ENCODE results near the gene NFKBIZ.
A peak's percentile ranks its signal among the peaks of the same experiment; 100 is the strongest.

NFKBIZ gene

GRCh38 chr3:101876142-101876541 is 26.8 kb downstream of the NFKBIZ start:
- Histone ChIP-seq H3K4me2 (ENCODE audit: low read length, poor library complexity, severe bottlenecking) (no peak overlapping the region), H2BK5ac (ENCODE audit: low read depth, low read length, poor library complexity, severe bottlenecking) (no peak overlapping the region), H3K27ac (ENCODE audit: low read length, poor library complexity, severe bottlenecking) (no peak overlapping the region), H4K91ac (ENCODE audit: low read length) (no peak overlapping the region), H3K18ac (ENCODE audit: low read depth in 1 of 2, low read length in 2 of 2) (peak overlapping the region in 1 of 2 experiments; percentile 69), H3K4me3 (ENCODE audit: insufficient read depth in 1 of 2, low read depth in 1 of 2, low read length in 2 of 2) (no peak overlapping the region), H3K27me3 (ENCODE audit: control insufficient read depth in 1 of 2, insufficient read depth in 1 of 2, low read length in 2 of 2) (no peaks in the 10 kb centered on the region), H4K8ac (ENCODE audit: low read length) (no peak overlapping the region), H2BK15ac (ENCODE audit: low read depth, poor library complexity, severe bottlenecking) (peak overlapping the region; percentile 57), H3K23ac (ENCODE audit: low read length in 2 of 2) (no peak overlapping the region), H2BK120ac (ENCODE audit: low read depth, low read length) (no peak overlapping the region), H3K9ac (ENCODE audit: low read length) (no peak overlapping the region), H3K79me1 (replicated peaks; ENCODE audit: low read length, poor library complexity, severe bottlenecking) (no peaks in the 10 kb centered on the region), H2AK5ac (ENCODE audit: low read length, severe bottlenecking) (no peak overlapping the region), H3K4ac (ENCODE audit: low read depth in 1 of 2, low read length in 2 of 2) (no peak overlapping the region), H3K36me3 (ENCODE audit: control insufficient read depth in 1 of 2, insufficient read depth in 2 of 2, low read depth in 1 of 2, low read length in 2 of 2) (no peaks in the 10 kb centered on the region), H2BK12ac (ENCODE audit: low read length in 2 of 2) (peak overlapping the region in 1 of 2 experiments; percentile 2), H3K9me3 (ENCODE audit: control insufficient read depth, low read length) (no peaks in the 10 kb centered on the region), H3K4me1 (ENCODE audit: control insufficient read depth, insufficient read depth, low read depth, low read length) (no peaks in the 10 kb centered on the region), H3K14ac (ENCODE audit: low read length in 2 of 2) (no peak overlapping the region), H2AFZ (ENCODE audit: low read depth, low read length) (no peak overlapping the region)
- DNase-seq: no peak
- 89% methylated on average over 7 of the region's 8 CpGs for WGBS

- H3K79me1 ChIP-seq (replicated peaks; ENCODE audit: low read length, poor library complexity, severe bottlenecking): no peaks in the 10 kb centered on the region
- no peaks in the 10 kb centered on the region for H3K27me3 ChIP-seq (ENCODE audit: control insufficient read depth in 1 of 2, insufficient read depth in 1 of 2, low read length in 2 of 2)
- no peak overlapping the region for H3K9ac ChIP-seq (ENCODE audit: low read length)
- H2BK12ac ChIP-seq (ENCODE audit: low read length in 2 of 2): no peak overlapping the region
- no peak overlapping the region for H3K23ac ChIP-seq (ENCODE audit: low read length in 2 of 2)
- no peaks in the 10 kb centered on the region for H3K4me1 ChIP-seq (ENCODE audit: control insufficient read depth, insufficient read depth, low read depth, low read length)
- H3K4me3 ChIP-seq (ENCODE audit: insufficient read depth in 1 of 2, low read depth in 1 of 2, low read length in 2 of 2): no peak overlapping the region
- H3K9me3 ChIP-seq (ENCODE audit: control insufficient read depth, low read length): no peaks in the 10 kb centered on the region
- H2BK120ac ChIP-seq (ENCODE audit: low read depth, low read length): no peak overlapping the region
- no peak overlapping the region for H3K4me2 ChIP-seq (ENCODE audit: low read length, poor library complexity, severe bottlenecking)
- no peak overlapping the region for H2BK5ac ChIP-seq (ENCODE audit: low read depth, low read length, poor library complexity, severe bottlenecking)
- no peak overlapping the region for H4K91ac ChIP-seq (ENCODE audit: low read length)
- no peak overlapping the region for H3K14ac ChIP-seq (ENCODE audit: low read length in 2 of 2)
- H3K27ac ChIP-seq (ENCODE audit: low read length, poor library complexity, severe bottlenecking): no peak overlapping the region
- DNase-seq: no peak
- H2AFZ ChIP-seq (ENCODE audit: low read depth, low read length): no peak overlapping the region
- WGBS: 82% methylated on average over 2 of the region's 2 CpGs
- no peak overlapping the region for H3K18ac ChIP-seq (ENCODE audit: low read depth in 1 of 2, low read length in 2 of 2)
- peak overlapping the region; percentile 33 for H2AK5ac ChIP-seq (ENCODE audit: low read length, severe bottlenecking)
- H3K36me3 ChIP-seq (ENCODE audit: control insufficient read depth in 1 of 2, insufficient read depth in 2 of 2, low read depth in 1 of 2, low read length in 2 of 2): no peaks in the 10 kb centered on the region
- no peak overlapping the region for H4K8ac ChIP-seq (ENCODE audit: low read length)
- no peak overlapping the region for H3K4ac ChIP-seq (ENCODE audit: low read depth in 1 of 2, low read length in 2 of 2)
- H2BK15ac ChIP-seq (ENCODE audit: low read depth, poor library complexity, severe bottlenecking): no peak overlapping the region
Observed at GRCh38 chr3:101878589-101878988, 29.3 kb downstream of the NFKBIZ start.

- H3K4me1 ChIP-seq (ENCODE audit: control insufficient read depth, insufficient read depth, low read depth, low read length): no peaks in the 10 kb centered on the region
Observed at GRCh38 chr3:101879102-101879501, 29.8 kb downstream of the NFKBIZ start.

GRCh38 chr3:101879623-101880284 is 30.4 kb downstream of the NFKBIZ start:
- Histone ChIP-seq H2BK12ac (ENCODE audit: low read length in 2 of 2) (no peak overlapping the region), H3K18ac (ENCODE audit: low read depth in 1 of 2, low read length in 2 of 2) (no peak overlapping the region), H2AK5ac (ENCODE audit: low read length, severe bottlenecking) (no peak overlapping the region), H3K4me1 (ENCODE audit: control insufficient read depth, insufficient read depth, low read depth, low read length) (no peaks in the 10 kb centered on the region), H2AFZ (ENCODE audit: low read depth, low read length) (no peak overlapping the region), H3K4me3 (ENCODE audit: insufficient read depth in 1 of 2, low read depth in 1 of 2, low read length in 2 of 2) (no peak overlapping the region), H2BK120ac (ENCODE audit: low read depth, low read length) (no peak overlapping the region), H3K9ac (ENCODE audit: low read length) (no peak overlapping the region), H3K79me1 (replicated peaks; ENCODE audit: low read length, poor library complexity, severe bottlenecking) (no peaks in the 10 kb centered on the region), H2BK15ac (ENCODE audit: low read depth, poor library complexity, severe bottlenecking) (no peak overlapping the region), H2BK5ac (ENCODE audit: low read depth, low read length, poor library complexity, severe bottlenecking) (no peak overlapping the region), H3K9me3 (ENCODE audit: control insufficient read depth, low read length) (no peaks in the 10 kb centered on the region), H3K14ac (ENCODE audit: low read length in 2 of 2) (no peak overlapping the region), H3K4ac (ENCODE audit: low read depth in 1 of 2, low read length in 2 of 2) (no peak overlapping the region), H3K27ac (ENCODE audit: low read length, poor library complexity, severe bottlenecking) (no peak overlapping the region), H3K23ac (ENCODE audit: low read length in 2 of 2) (no peak overlapping the region), H3K27me3 (ENCODE audit: control insufficient read depth in 1 of 2, insufficient read depth in 1 of 2, low read length in 2 of 2) (no peaks in the 10 kb centered on the region), H3K4me2 (ENCODE audit: low read length, poor library complexity, severe bottlenecking) (no peak overlapping the region), H4K8ac (ENCODE audit: low read length) (no peak overlapping the region), H3K36me3 (ENCODE audit: control insufficient read depth in 1 of 2, insufficient read depth in 2 of 2, low read depth in 1 of 2, low read length in 2 of 2) (no peaks in the 10 kb centered on the region), H4K91ac (ENCODE audit: low read length) (no peak overlapping the region)
- no CpG with 5 or more reads among the region's 5 CpGs for WGBS
- no peak for DNase-seq

More at GRCh38 chr3:101879102-101879501, 29.8 kb downstream of the NFKBIZ start:
- Histone ChIP-seq H2AK5ac (ENCODE audit: low read length, severe bottlenecking) (no peak overlapping the region), H2AFZ (ENCODE audit: low read depth, low read length) (no peak overlapping the region), H3K27ac (ENCODE audit: low read length, poor library complexity, severe bottlenecking) (no peak overlapping the region), H2BK120ac (ENCODE audit: low read depth, low read length) (no peak overlapping the region), H3K36me3 (ENCODE audit: control insufficient read depth in 1 of 2, insufficient read depth in 2 of 2, low read depth in 1 of 2, low read length in 2 of 2) (no peaks in the 10 kb centered on the region), H4K8ac (ENCODE audit: low read length) (no peak overlapping the region), H3K9me3 (ENCODE audit: control insufficient read depth, low read length) (no peaks in the 10 kb centered on the region), H2BK5ac (ENCODE audit: low read depth, low read length, poor library complexity, severe bottlenecking) (no peak overlapping the region), H3K23ac (ENCODE audit: low read length in 2 of 2) (no peak overlapping the region), H3K9ac (ENCODE audit: low read length) (no peak overlapping the region), H3K14ac (ENCODE audit: low read length in 2 of 2) (no peak overlapping the region), H3K27me3 (ENCODE audit: control insufficient read depth in 1 of 2, insufficient read depth in 1 of 2, low read length in 2 of 2) (no peaks in the 10 kb centered on the region), H3K79me1 (replicated peaks; ENCODE audit: low read length, poor library complexity, severe bottlenecking) (no peaks in the 10 kb centered on the region), H3K4me2 (ENCODE audit: low read length, poor library complexity, severe bottlenecking) (no peak overlapping the region), H3K4ac (ENCODE audit: low read depth in 1 of 2, low read length in 2 of 2) (no peak overlapping the region), H3K18ac (ENCODE audit: low read depth in 1 of 2, low read length in 2 of 2) (no peak overlapping the region), H2BK15ac (ENCODE audit: low read depth, poor library complexity, severe bottlenecking) (no peak overlapping the region), H4K91ac (ENCODE audit: low read length) (no peak overlapping the region), H2BK12ac (ENCODE audit: low read length in 2 of 2) (no peak overlapping the region), H3K4me3 (ENCODE audit: insufficient read depth in 1 of 2, low read depth in 1 of 2, low read length in 2 of 2) (no peak overlapping the region)
- no peak for DNase-seq
- WGBS: 100% methylated on average over 2 of the region's 2 CpGs

Measured in mesenchymal stem cell (in vitro differentiated cells and primary cell).